HG03139 (cell line): ENCODE data around the gene SYT8.

Source experiments
- ATAC-seq: cut with Tn5 transposase; IDR thresholded peaks from one replicate; pipeline ENCODE4 v1.9.1; 2021; ENCODE audit not compliant: unreplicated experiment

Gene SYT8

DNA sequence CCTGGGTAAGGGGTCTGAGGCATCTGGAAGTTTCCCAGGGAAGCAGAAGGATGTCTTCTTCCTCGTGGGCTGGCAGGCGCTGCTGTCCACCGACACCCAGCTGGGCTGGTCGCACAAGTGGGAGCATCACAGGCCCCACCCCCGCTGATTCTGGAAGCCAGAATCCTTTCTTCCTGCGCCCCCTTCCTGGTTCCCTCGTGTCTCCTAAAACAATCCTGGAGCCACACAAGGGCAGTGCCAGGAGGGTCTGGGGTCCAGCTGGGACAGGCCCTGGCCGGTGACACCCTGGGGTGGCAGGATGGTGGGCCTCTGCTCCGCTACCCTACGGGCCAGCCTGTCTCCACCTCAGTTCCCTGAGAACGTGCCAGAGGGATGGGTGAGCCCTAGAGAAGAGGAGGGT is 22.3 kb downstream of the SYT8 start:
- ATAC-seq: no peak

DNA sequence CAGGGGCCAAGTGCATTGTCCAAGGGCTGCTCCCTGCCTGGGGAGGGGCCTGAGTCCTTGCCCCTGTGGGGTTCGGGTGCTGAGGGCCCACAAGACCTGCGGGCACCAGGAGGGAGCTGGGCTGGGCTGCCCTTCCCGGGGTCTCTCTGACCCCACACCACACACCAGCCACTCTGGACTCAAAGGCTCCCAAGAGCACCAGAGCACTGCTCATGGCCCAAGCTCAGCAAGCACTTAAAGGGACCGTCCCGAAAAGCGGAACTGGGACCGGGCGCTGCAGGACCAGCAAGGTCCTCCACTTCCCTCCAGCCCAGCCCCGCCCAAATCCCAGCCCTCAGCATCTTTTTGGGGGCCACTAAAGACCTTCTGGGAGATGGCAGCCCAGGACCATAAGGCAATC is 23.4 kb downstream of the SYT8 start:
- no peak for ATAC-seq

DNA sequence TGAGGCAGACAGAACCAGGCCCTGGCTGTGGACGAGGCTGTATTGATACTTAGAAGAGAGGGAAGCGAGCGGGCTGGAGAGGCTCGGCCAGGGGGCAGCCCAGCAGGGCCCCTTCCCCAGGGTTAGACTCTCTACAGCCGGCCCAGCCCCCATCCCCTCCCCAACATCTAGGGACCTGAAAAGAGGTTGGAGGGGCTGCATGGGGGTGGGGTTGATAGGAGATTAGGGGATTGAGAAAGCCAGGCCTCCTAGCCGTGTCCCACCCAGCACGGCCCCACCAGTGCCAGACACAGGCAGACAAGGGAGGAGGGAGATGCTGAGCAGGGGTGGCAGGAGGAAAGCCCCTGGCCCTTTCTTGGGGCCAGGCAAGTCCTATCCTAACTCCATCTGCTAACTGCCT is 23.8 kb downstream of the SYT8 start:
- no peak for ATAC-seq

DNA sequence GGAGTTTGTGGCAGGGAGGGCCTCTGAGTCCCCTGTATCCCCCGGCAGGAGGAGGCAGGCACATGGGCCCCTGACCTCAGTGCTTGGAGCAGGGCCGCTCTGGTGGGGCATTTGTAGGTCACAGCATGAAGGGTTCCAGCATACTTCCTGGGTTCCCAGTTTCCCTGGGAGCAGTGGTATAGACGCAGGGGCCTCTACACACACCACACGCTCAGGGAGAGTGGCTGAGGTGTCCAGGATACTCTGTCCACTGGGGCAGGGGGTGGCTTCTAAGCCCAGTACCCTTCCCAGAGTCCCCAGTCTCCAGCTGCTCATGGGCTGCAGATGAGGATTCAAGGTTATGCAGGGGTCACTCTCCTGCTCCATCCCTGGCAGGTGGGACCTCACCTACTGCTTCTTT is 24.2 kb downstream of the SYT8 start:
- ATAC-seq: no peak

DNA sequence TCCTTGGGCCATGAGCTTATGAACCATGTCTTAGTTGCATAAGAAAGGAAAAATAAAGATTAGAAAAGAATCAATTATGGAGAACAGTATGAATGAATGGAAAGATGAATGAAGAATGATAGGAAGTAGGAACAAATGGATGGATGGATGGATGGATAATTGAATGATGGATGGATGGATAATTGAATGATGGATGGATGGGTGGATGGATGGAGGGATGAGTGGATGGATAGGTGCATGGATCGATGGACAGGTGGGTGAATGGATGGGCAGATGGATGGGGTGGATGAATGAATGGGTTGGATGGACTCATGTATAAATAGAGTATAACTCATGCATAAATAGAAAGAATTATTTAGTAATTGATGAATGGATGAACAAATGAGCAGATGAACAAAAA is 25.3 kb downstream of the SYT8 start:
- no peak for ATAC-seq

DNA sequence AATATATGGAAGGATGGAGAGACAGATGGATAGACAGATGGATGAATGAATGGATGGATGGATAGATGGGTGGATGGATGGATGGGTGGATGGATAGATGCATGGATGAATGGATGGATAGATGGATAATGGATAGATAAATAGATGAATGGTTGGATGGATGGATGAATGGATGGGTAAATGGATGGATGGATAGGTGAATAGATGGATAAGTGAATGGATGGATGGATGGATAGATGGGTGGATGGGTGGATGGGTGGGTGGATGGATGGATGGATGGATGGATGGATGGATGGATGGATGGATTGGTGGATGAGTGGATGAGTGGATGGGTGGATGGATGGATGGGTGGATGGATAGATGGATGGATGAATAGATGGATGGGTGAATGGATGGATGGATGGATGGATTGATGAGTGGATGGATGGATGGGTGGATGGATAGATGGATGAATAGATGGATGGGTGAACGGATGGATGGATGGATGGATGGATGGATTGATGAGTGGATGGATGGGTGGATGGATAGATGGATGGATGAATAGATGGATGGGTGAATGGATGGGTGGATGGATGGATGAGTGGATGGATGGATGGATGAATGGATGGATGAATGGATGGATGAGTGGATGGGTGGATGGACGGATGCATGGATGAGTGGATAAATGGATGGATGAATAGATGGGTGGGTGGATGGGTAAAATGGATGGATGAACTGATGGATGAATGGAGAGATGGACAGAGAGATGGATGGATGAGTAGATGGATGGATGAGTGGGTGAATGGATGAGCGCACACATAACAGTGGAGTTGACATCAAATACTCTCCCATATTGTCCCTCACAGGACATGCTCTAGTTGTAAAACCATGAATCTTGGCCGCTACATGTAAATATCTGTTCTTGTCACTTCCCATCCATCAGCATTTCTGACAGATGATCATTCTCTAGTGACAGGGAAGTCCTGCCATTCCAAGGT is 26.9 kb downstream of the SYT8 start:
- no peak for ATAC-seq

DNA sequence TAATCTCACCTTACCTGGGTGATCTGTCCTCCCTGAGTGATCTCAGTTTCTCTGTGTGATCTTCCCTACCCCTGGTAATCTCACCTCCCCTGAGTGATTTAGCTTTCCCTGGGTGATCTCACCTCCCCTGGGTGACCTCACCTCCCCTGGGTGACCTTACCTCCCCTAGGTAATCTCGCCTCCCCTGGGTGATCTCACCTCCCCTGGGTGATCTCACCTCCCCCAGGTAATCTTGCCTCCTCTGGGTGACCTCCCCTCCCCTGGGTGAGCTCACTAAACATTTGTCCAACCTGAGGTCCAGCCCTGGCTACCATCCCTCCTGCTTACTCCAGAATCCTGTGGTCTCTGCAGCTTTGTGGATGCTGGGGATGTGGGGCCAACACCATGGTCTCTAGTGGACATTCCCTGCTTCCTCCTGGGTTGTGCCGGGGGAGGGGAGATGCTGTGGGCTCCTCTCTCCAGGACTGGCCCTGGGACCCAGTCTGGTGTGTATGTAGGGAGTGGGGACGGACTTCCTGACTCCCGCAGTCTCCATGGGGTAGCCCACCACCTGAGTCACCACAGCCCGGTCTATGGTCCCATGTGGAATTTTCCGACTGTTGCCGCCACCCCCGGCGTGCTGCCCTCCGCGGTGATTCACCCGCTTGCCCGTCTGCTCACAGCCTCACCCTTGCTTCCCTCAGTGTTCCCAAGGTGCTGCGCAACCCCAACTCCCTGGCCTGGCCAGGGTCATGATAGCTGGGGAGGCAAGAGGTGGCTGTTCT is 28.0 kb downstream of the SYT8 start:
- no peak for ATAC-seq

DNA sequence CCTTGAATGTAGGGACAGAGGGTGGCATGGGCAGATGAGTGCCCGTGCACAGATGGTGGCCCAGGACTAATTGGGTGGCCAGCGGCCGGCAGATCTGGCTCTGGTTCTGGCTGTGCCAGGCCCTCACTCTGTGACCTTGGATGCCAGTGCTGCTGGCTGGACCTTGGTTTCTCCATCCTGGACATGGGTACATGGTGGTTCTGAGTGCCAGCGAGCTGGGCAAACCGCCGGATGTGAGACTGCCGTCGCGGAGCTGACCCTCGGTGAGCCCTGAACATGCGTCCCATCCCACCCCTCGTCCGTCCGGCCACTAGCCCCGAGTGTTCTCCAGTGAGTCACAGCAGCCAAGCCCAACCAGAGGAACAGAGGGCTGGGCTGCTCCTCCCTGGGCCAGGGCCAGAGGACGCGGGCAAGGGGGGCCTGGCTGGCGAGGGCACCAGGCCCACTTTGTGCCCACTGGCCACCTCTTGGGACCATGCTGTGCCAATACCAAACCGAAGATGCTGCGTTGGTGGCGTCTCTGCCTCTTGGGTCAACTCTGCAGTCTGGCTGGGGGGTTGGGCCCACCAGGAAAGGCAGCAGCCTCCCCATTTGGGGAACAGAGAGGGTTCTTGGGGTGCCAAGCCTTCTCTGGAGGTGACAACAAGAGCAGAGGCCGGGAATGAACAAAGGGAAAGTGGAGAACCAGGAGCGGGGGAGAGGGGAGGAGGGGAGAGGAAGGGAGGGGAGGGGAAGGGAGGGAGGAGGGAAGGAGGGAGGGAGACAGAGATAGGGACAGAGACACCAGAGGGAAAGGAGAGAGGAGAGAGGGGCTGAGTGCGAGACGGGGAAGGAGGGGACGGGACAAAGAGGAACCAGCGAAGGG is 28.8 kb downstream of the SYT8 start:
- ATAC-seq: no peak

DNA sequence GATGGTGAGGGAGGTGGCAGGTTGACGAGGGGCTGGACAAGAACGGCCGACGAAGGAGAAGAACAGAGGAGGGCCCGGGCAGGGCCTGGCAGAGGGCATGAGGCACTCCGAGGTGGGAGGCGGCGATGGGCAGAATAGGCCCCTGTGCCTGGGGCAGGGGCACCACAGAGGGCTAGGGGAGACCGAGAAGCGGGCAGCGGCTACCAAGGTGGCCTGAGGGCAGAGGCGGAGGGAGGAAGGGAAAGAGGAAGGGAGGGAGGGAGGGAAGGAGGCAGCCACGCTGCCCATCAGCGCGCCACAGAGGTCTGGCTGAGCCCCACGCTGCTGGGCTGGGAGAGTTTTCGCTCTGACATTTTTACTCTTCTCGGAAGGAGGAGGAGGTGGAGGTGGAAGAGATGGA is 29.4 kb downstream of the SYT8 start:
- no peak for ATAC-seq

DNA sequence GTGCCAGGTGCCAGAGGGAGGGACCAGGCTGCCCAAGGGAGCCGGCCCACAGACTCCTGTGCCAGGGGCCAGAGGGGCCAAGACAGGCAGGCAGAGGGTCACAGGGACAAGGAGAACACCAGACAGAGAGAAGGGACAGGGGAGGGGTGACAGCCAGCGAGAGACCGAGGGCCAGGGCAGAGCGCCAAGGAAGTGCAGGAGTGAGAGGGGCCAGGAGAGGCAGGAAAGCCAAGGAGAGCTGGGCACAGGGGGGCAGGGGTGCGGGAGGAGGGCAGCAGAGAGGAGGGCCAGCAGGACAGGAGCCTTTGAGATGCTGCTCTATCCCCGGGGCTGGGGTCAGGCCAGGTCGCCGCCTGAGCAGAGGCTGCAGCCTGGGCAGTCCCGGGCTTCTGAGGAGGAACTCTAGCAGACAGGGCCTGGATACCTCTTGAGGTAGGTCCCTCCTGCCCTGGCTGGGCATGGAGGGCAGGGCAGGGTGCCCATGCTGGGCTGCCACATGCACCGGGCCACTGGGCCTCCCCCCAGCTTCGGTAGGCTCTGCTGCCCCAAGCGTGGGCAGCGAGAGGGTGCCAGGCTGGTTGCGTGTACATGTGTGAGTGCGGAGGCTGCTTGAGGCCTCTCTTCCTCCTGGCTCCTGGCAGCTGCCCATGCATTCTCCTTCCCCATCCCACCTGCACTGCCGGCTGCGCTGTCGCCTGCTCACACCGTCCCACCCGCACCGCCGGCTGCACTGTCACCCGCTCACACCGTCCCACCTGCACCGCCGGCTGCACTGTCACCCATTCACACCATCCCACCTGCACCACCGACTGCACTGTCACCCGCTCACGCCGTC is 30.3 kb downstream of the SYT8 start:
- ATAC-seq: no peak

DNA sequence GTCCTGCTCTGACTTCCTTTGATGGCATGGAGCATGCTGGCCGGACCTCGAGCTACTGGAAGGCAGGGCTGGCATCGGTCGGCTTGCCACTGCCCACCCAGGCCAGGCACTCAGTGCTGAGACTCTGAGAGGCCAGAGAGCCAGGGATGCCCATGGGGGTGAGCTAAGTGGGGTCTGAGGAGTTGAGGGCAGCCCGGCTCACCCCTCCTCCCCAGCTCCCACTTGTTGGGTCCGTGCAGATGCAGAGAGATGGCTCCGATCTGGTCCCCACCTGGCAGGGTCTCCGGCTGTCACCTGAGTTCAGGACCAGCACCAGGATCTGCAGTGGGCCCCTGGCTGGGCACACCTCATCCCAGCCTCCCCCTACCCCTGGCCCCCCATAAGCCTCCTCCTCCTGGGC is 31.4 kb downstream of the SYT8 start:
- ATAC-seq: no peak

DNA sequence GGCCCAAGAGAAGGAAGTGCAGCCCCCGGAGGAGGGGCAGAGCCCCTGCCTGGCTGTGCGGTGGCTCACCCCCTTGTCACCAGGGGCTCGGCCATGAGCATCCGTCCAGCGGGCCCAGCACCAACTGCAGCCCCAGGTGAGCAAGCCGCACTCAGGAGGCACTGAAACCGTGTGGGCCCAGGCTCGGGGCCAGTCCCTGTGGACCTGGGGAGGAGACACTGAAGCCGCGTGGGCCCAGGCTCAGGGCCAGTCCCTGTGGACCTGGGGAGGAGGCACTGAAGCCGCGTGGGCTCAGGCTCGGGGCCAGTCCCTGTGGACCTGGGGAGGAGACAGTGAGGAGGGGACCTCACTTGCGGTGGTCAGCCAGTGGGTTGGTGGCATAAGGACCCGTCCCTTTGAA is 32.0 kb downstream of the SYT8 start:
- ATAC-seq: no peak

DNA sequence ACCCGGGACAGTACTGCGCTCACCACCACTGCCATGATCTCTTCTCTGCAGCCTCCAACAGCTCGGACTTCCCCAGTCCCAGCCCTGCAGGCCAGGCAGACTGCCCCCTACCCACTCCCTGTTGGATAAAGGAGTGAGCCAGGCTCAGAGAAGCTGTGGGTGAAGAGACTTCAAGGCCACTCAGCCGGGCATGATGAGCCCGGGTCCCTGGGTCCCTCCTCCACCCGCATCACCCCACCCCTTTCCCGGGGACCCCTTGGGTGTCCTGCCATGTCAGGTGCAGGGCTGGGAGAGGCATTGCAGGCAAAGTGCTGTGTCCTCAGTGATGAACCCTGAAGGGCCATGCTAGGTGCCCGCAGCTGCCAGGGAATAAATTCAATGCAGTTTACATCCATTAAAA is 32.6 kb downstream of the SYT8 start:
- no peak for ATAC-seq

DNA sequence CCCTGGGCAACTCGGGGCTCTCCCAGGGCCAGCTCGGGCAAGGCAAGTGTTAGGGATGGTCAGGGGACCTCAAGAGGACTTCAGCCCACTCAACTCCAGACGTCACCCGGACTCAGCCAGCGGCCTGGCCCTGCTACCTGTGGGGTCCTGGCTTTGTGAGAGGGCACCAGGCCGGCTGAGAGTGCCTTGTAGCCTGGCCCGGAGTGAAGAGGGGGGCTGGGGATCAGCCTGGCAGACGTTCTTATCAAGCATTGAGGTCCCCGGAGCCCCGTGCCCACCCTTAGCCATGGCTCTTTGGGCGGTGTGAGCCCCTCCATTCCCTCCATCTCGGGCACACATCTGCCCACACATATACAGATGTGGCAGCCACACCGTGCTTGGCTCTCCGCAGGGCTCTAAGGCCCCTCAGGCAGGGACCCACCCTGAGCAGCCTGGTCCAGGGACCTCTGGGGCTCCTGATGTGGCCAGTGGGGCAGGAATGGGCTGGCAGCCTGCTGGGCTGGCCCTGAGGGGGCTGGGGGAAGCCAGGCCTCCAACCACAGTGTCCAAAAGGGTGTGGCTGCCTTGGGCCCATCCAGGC is 33.4 kb downstream of the SYT8 start:
- ATAC-seq: no peak

DNA sequence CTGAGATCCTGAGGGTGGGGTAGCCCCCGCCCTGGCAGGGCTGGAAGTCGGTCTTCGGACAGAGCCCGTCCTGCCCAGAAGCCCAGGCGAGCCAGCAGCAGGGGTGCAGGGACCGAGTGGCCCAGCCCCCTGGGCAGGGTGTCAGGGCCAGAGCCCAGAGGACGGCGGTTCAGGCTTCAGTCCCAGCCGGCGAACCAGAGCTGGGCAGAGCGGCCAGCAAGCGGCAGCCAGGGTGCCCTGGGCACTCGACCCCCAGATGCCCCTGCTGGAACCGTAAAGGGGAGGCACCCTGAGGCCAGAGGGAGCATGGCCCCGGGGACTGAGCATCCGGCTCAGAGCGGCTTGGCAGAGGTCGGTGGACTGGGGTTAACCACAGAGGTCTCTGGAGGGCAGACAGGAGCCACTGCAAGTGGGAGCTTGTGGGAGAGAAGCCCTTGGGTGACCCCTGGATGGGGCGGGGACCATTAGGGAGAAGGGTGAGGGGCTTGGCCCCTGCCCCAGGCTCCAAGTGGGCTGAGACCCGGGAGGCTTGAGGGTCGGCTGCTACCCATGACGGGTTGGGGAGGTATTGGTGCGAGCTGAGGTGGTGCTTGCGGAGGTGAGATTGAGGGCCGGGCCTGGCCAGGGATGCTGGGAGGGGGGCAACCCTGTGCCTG is 34.0 kb downstream of the SYT8 start:
- ATAC-seq: no peak

DNA sequence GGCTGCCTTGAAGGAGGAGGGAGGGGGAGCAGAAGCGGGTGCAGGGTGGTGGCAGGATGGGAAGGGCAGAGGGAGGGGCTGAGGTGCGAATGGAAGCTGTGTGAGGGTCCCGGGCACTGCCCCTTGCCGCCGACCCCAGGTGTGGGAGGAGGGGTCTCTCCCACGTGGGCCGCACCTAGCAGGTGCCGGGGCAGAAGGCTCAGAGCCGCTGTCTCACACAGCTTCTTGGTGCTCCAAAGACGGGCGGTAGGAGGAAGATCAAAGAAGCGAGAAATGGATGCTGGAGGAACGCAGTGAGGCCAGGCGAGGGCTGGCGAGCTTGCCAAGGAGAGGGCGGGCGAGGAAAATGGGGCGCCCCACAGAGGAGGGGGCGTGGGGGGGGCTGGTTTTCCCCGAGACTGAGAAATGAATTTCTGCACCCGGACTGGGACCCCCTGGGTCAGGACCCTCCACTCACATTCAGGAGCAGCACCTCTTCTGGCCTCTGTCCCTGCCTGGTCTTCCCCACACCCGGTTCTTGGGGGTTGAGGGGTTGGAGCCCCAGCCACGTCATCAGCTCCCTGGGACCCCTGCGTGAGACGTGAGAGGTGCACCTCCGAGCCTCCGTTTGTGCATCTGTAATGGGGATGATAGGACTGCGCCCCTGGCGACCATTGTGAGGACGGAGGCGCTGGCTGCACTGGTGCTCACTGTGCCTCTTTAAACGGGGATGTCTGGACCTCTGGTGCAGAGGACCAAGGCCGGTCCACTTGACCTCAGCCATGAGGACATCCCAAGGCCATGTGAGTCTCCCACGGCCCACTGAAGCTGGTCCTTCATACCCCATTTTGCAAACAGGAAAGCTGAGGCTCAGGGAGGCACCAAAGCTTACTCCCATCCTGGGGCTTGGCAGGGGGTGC is 34.9 kb downstream of the SYT8 start:
- ATAC-seq: no peak

DNA sequence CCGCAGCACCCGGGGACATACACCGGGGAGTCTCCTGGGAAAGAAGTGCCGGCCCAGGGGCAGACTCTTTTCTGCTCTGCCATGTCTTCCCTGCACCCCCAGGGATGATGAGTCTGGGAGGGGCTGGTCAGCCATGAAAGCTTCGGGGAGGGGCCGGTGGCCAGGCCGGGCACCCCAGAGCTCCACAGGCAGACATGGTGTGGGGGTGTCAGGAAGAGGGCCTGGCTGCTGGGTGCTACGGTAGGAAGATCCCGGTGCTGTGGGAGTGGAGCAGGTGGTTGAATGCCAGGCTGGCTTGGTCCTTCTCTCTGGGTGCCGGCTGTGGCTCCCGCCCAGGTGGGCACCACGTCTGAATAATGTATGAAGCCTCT is 35.5 kb downstream of the SYT8 start:
- ATAC-seq: no peak

DNA sequence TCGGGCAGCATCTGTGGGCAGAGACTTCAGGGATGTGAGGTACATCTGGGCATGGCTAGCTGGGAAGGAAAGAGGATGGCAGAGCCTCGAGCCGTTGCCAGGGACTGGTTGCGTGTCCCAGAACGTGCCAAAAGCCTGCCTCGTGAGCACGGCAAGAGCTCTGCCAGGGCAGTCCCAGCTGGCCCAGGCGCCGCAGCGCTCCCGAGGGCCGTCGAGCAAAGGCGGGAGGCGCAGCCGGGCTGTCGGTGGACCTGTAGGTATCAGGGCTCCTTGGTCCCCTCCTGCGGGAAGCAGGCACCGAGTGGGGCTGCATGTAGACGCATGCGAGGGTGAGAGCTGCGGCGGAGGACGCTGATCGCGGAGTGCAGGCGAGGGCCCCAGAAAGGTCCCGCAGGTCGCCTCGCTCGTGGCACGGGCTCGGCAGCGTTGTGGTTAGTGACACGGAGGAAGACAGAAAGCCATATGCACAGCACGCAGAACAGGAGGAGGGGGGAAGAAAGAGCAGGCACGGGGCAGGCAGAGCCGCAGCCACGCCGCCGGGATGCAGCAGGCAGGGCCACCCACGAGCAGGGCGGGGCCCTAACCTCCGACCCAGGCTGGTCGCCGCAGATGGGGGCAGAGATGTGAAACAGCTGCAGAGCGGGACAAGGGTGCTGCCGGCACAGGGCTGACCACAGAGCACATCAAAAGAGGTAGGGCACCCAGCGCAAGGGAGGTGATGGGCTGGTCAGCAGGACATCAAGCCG is 36.1 kb downstream of the SYT8 start:
- ATAC-seq: no peak
